ENCODE results near the gene TNFAIP8L2. TPM values are rescaled to one million over a fixed set of nuclear protein-coding genes. Genes with fewer than 3 reads are reported as not detected.

TNFAIP8L2 gene
- total and polyA plus RNA-seq, 2 of the 8 experiments (the other 6 are each of a cell fraction or from before 2014, with no cell fraction given) = not detected

GRCh38 chr1:151135433-151136385 is 20.7 kb upstream of the TNFAIP8L2 start (continued):
- peak in 1 of 2 experiments; percentile 20; a peak in 1 of 4 replicates for TF ChIP-seq RAD21 (IDR thresholded peaks at IDR 0.05 in 1 of 2, conservative IDR thresholded peaks at IDR 0.05 in 1 of 2; ENCODE audit: low read depth in 2 of 2, low read length in 2 of 2)
- TF ChIP-seq CREB1 (IDR thresholded peaks at IDR 0.05) = no peak
- TF ChIP-seq POLR2A (IDR thresholded peaks at IDR 0.05; ENCODE audit: control extremely low read depth in 1 of 2, low read depth in 2 of 2, low read length in 2 of 2) = no peak
- no peak for TF ChIP-seq CHD1 (IDR thresholded peaks at IDR 0.05; ENCODE audit: low read depth, low read length)
- no peak for TF ChIP-seq BCL11A (IDR thresholded peaks at IDR 0.05; ENCODE audit: low read depth in 2 of 2, low read length in 2 of 2)

Measured in H1 (cell line).